Testis (tissue), 3 donors: Measurements from ENCODE around the gene UBE2R2. TPM values are rescaled to one million over a fixed set of nuclear protein-coding genes. Genes with fewer than 3 reads are reported as not detected.

Experiments used
- DNase-seq: peaks from one replicate; pipeline ENCODE4 v3.0.0-alpha.2; 2019
- H3K27ac ChIP-seq, 2 donors: fragments of 200-600 bp; sonication (generic); one replicate each; pipeline ENCODE4 v1.5.1; 2019
- H3K27me3 ChIP-seq: fragments of 200-600 bp; sonication (generic); one replicate; pipeline ENCODE4 v1.5.1; 2019
- H3K36me3 ChIP-seq: fragments of 200-600 bp; sonication (generic); one replicate; pipeline ENCODE4 v1.5.1; 2017; ENCODE audit warnings: low read depth; ENCODE audit errors: missing control alignments
- H3K4me1 ChIP-seq: fragments of 200-600 bp; sonication (generic); one replicate; pipeline ENCODE4 v1.5.1; 2019
- H3K4me3 ChIP-seq, 2 donors: fragments of 200-600 bp; sonication (generic); one replicate each; pipeline ENCODE4 v1.5.1; 2017 to 2019
- H3K9me3 ChIP-seq: fragments of 200-600 bp; sonication (generic); one replicate; pipeline ENCODE4 v1.5.1; 2017
- CTCF ChIP-seq, 3 experiments: fragments of 450-650 bp in 2 of 3; fragments of 200-600 bp in 1 of 3; sonication (generic) in 1 of 3; IDR thresholded peaks; one replicate each; pipeline ENCODE4 v1.5.1; 2016 to 2019; ENCODE audit warnings: antibody characterized with exemption in 3 of 3, mild to moderate bottlenecking in 2 of 3, moderate library complexity in 1 of 3
- POLR2A ChIP-seq: fragments of 450-650 bp; IDR thresholded peaks from one replicate; pipeline ENCODE4 v1.6.1; 2017; ENCODE audit warnings: antibody characterized with exemption, mild to moderate bottlenecking, moderate library complexity
- WGBS, 2 donors: methylation state at CpG; one replicate each; pipeline ENCODE4 v1.1.5; 2018; 5-methylcytosine and 5-hydroxymethylcytosine counted together
- intact Hi-C: fragments of 100-400 bp; cut with DNase I; formaldehyde crosslinking; loops from one replicate; pipeline ENCODE4 v1.15.1; 2023; ENCODE audit warnings: low total_unique reads
- polyA plus RNA-seq: library from polyadenylated mRNA; stranded (reverse); fragments of 350-450 nt; fragmentation: Illumina TruSeq; extraction: RNeasy Lipid Tissue Mini Kit (QIAGEN cat#74804); gene quantifications from one replicate; pipeline ENCODE4 v1.2.3, GENCODE V29; 2014; ENCODE audit warnings: low read depth, low replicate concordance; ENCODE audit not compliant: insufficient read depth
- total RNA-seq, 2 donors: library from RNA; depleted of rRNA; stranded (reverse); fragments of >200 nt; gene quantifications; one replicate each; pipeline ENCODE4 v1.2.3, GENCODE V29; 2016

Gene UBE2R2
- total and polyA plus RNA-seq, 3 donors from 2014 or later, result 50.2 to 85.7 (median 72.6) TPM

- 96 to 98% methylated on average over 4 of the region's 4 CpGs for WGBS, 2 donors
- Histone ChIP-seq H3K27me3 (no peaks in the 10 kb centered on the region), H3K36me3 (no peaks in the 10 kb centered on the region), H3K4me1 (peaks cover 10% of the 10 kb centered on the region), H3K9me3 (no peaks in the 10 kb centered on the region), H3K27ac (no peak overlapping the region), H3K4me3 (no peak overlapping the region)
- intact Hi-C loops, result no loop called here
- no peak for TF ChIP-seq CTCF (IDR thresholded peaks at IDR 0.05)
- no peak for TF ChIP-seq POLR2A
- DNase-seq, result no peak
Measured at GRCh38 chr9:33908749-33909148, 91.8 kb downstream of the UBE2R2 start.

DNA sequence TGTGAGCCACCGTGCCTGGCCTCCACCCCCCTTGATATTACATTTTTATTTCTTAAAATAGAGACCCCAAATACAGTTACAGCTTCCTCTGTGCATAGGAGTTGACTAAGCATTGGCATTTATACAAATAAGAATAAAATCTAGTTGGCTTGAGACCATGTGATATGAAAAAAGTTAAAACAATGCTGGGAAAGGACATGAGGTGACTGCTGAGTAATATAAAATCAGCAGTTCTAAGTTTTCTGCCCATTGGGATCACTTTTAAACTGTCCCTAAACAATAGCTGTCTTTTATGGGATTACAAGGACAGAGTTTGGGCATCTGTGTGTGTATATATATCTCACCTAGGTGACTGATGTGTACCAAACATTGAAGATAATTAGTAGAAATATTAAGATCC is 96.6 kb downstream of the UBE2R2 start:
- Histone ChIP-seq H3K36me3 (no peaks in the 10 kb centered on the region), H3K4me1 (no peaks in the 10 kb centered on the region), H3K27ac (no peak overlapping the region), H3K9me3 (no peaks in the 10 kb centered on the region), H3K27me3 (no peaks in the 10 kb centered on the region), H3K4me3 (no peak overlapping the region)
- no peak for DNase-seq
- WGBS, 2 donors, result 79 to 82% methylated on average over 1 of the region's 1 CpG
- TF ChIP-seq POLR2A, result no peak
- TF ChIP-seq CTCF (IDR thresholded peaks at IDR 0.05), result no peak
- intact Hi-C loops, result no loop called here

DNA sequence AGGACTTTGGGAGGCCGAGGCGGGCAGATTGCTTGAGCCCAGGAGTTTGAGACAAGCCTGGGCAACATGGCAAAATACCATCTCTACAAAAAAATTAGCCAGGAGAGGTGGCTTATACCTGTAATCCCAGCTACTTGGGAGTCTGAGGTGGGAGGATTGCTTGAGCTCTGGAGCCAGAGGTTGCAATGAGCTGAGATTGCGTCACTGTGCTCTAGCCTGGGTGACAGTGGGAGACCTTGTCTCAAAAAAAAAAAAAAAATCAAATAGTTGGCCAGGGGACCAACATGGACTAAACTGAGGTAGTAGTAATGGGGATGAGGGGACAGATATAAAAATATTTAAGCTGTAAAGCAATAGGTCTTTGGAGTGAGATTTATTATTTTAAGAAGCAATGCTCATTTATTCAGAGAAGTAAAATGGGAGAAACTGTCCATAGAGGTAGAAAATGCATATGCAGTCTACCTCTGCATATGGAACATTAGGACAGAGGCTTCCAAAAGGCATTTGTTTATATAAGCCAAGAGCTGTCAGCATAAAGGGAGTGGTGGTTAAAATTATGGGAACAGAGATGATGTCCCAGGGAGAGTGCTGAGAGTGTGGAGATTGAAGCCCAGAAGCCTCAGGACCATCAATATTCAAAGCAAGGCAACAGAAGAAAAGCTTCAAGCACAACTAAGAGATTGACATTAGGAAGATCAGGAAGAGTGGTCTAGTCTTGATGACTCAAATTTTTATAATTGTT is 98.1 kb downstream of the UBE2R2 start:
- TF ChIP-seq CTCF (IDR thresholded peaks at IDR 0.05) (no peak), POLR2A (no peak)
- Histone ChIP-seq H3K9me3 (no peaks in the 10 kb centered on the region), H3K36me3 (no peaks in the 10 kb centered on the region), H3K27me3 (no peaks in the 10 kb centered on the region), H3K27ac (no peak overlapping the region), H3K4me1 (no peaks in the 10 kb centered on the region), H3K4me3 (no peak overlapping the region)
- intact Hi-C loops, result no loop called here
- 94 to 98% methylated on average over 3 of the region's 3 CpGs for WGBS, 2 donors
- no peak for DNase-seq

GRCh38 chr9:33917036-33917435 is 100.1 kb downstream of the UBE2R2 start:
- H3K36me3 ChIP-seq, result no peaks in the 10 kb centered on the region
- DNase-seq, result no peak
- intact Hi-C loops, result no loop called here

More at GRCh38 chr9:33917036-33917435, 100.1 kb downstream of the UBE2R2 start:
- 93 to 97% methylated on average over 9 of the region's 9 CpGs for WGBS, 2 donors
- TF ChIP-seq CTCF (IDR thresholded peaks at IDR 0.05), result no peak
- no peak for TF ChIP-seq POLR2A
- no peaks in the 10 kb centered on the region for H3K27me3 ChIP-seq
- H3K27ac ChIP-seq, result no peak overlapping the region
- H3K9me3 ChIP-seq, result no peaks in the 10 kb centered on the region
- H3K4me3 ChIP-seq, result no peak overlapping the region
- no peaks in the 10 kb centered on the region for H3K4me1 ChIP-seq
